Memory B cell (primary cell): ENCODE measurements around the gene FLT3.
A peak's percentile ranks its signal among the peaks of the same experiment; 100 is the strongest.

Experiments
- ATAC-seq: fragments of 150-1000 bp; cut with Tn5 transposase; 2 replicates; pipeline ENCODE4 v1.10.0; 2021; ENCODE audit warnings: low read depth, mild to moderate bottlenecking, moderate library complexity
- DNase-seq, 2 donors: peaks; one replicate each; pipeline ENCODE4 v3.0.0; 2022; ENCODE audit warnings: low spot score in 2 of 2
- H3K27ac Mint-ChIP-seq: one replicate; pipeline ENCODE4 v1.8.0; 2022; ENCODE audit warnings: mild to moderate bottlenecking, moderate library complexity, mixed read lengths
- H3K27me3 Mint-ChIP-seq: one replicate; pipeline ENCODE4 v1.8.0; 2022; ENCODE audit warnings: mixed read lengths
- H3K36me3 Mint-ChIP-seq: one replicate; pipeline ENCODE4 v1.8.0; 2022; ENCODE audit warnings: mild to moderate bottlenecking, mixed read lengths
- H3K4me1 Mint-ChIP-seq: one replicate; pipeline ENCODE4 v1.8.0; 2022; ENCODE audit warnings: mixed read lengths
- H3K4me3 Mint-ChIP-seq: one replicate; pipeline ENCODE4 v1.8.0; 2022; ENCODE audit warnings: mild to moderate bottlenecking, moderate library complexity, mixed read lengths
- H3K9me3 Mint-ChIP-seq: one replicate; pipeline ENCODE4 v1.8.0; 2022; ENCODE audit warnings: mixed read lengths

Gene FLT3

DNA sequence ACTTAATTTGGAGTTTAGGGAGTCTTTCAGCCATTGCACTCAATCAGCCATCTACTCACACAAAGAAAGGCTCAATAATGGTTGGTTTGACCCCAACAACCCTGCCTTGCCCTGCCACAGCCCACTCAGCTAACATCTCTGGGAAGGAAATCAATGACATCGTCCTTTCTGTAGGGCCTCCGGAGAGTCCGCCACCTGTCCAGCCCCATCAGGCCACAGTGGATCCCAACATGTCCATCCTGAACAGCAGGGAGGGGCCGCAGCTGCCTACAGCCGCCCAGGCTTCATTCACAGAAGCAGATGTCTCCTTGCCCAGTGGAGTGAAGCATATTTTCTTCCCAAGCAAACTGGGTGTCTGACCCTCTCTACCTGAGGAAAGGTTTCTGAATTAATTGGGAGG lies 127.1 kb downstream of the FLT3 start:
- DNase-seq (no peak), ATAC-seq (no peak)
- Mint-ChIP-seq H3K27ac (no peak overlapping the region), H3K4me3 (no peak overlapping the region), H3K36me3 (no peaks in the 10 kb centered on the region), H3K27me3 (peaks cover 35% of the 10 kb centered on the region), H3K4me1 (peaks cover 13% of the 10 kb centered on the region), H3K9me3 (no peaks in the 10 kb centered on the region)

DNA sequence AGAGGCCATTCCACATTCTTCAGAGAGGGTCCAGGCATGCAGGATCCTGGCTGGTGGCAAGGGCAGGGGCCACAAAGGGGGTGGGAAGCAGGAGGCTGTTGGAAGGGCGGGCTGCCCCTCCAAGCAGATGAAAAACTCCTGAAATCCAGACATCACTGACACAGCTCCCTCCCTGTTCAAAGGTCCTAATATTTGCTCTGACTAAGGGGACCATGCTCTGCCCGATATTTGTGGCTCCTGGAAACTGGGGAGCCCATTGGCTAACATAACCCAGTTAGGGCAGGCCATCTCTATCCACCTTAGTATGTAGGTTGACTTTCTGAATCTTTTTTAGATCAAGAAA lies 127.9 kb downstream of the FLT3 start:
- Mint-ChIP-seq H3K4me1 (peaks cover 19% of the 10 kb centered on the region), H3K36me3 (no peaks in the 10 kb centered on the region), H3K27me3 (peaks cover 39% of the 10 kb centered on the region), H3K9me3 (no peaks in the 10 kb centered on the region), H3K27ac (no peak overlapping the region), H3K4me3 (no peak overlapping the region)
- no peak for ATAC-seq
- DNase-seq, result no peak

DNA sequence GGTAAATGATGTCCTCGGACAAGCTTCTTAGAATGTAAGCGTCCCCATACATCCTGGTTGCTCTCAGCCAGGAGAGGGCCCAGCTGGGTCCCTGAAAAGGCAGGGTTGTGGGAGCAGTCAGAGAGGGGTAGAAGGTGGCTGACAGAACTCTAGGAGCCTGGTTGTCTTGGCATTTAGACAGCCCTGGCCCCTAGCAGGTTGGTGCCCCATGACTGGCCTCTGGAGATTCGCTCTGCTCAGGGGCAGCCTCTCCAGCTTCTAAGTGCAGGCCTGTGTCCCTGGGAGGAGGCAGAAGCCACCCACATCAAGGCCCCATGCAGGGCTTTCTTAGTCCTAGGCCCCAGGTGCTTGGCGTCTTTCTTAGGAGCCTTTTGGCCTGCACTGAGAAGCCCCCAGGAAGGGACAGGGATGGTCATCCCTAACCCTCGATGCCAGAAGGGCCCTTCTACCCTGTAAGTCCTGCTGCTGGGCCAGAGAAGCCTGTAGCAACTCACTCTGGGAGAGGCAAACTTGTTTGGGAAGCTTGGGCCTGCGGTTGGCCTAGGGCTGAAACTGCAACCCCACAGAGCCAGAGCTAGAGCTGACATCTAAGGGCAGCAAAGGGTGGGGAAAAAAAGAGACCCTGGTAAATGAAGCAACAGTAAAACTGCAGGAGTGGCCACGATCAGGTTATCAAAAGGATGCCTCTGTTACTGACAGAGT lies 128.4 kb downstream of the FLT3 start:
- Mint-ChIP-seq H3K4me3 (no peak overlapping the region), H3K27ac (no peak overlapping the region), H3K9me3 (no peaks in the 10 kb centered on the region), H3K4me1 (peaks cover 23% of the 10 kb centered on the region), H3K27me3 (peaks cover 43% of the 10 kb centered on the region), H3K36me3 (no peaks in the 10 kb centered on the region)
- no peak for ATAC-seq
- DNase-seq, result no peak

DNA sequence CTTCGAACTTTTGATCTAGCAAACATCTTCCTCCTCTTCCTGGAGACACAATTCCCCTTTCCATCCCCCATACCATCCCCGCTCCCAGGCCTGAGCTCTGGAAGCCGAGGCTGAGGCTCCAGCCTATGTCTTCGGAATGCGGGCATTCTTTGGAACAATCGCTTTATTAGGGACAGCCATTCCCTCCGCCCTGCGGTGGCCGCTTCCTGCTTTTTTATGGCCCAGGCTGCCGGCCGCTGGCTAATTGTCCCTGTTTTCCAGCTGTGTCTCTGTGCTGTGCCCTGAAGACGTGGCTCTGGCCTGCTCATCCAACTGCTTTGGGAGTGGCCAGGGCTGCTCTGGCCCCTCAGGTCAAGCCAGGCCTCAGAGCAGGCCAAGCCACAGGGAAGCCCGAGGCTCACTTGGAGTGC lies 129.1 kb downstream of the FLT3 start:
- Mint-ChIP-seq H3K4me3 (no peak overlapping the region), H3K36me3 (no peaks in the 10 kb centered on the region), H3K27me3 (peaks cover 44% of the 10 kb centered on the region), H3K9me3 (no peaks in the 10 kb centered on the region), H3K27ac (no peak overlapping the region), H3K4me1 (peaks cover 23% of the 10 kb centered on the region)
- DNase-seq (no peak), ATAC-seq (no peak)

DNA sequence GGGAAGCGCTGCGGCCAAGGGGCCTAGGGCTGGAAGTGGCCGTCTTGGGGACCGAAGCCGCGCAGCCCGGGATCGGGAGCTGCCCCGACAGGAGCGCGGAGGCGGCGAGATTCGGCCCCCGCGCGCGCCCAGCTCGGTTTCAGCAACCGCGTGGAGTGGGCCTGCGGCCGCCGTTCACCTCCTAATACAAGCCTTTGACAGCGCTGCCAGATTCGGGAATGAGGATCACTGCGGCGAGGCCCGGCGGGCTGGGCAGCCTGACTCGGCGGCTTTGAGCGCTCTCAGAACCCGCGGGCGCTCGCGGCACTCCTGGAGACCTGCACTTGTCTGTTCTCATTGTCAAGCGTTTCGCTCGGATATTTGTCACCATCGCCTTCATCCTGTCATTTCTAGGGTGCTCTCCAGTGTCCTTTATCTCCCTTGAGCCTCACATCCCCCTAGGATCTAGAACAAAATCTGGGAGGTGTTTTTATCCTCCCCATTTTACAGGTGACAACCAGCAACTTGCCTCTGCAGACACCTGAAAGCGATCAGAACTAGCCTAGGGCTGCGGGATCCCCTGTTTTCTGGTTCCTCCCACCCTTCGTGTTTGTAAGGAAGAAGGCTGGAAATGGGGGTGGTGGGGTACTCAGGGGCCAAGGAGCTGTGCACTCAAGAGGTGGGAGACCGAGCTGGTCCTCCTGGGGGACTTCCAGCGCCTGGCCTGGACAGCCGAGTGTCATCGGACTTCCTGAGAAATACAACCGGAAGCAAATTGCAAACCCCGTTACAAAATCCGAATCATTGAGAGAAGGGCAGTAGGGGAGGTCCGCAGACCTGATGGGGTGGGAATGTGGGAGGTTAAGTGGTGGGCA lies 129.8 kb downstream of the FLT3 start:
- Mint-ChIP-seq H3K4me3 (no peak overlapping the region), H3K9me3 (no peaks in the 10 kb centered on the region), H3K27me3 (peaks cover 47% of the 10 kb centered on the region), H3K4me1 (peaks cover 21% of the 10 kb centered on the region), H3K27ac (no peak overlapping the region), H3K36me3 (no peaks in the 10 kb centered on the region)
- ATAC-seq, result no peak
- DNase-seq, result no peak

DNA sequence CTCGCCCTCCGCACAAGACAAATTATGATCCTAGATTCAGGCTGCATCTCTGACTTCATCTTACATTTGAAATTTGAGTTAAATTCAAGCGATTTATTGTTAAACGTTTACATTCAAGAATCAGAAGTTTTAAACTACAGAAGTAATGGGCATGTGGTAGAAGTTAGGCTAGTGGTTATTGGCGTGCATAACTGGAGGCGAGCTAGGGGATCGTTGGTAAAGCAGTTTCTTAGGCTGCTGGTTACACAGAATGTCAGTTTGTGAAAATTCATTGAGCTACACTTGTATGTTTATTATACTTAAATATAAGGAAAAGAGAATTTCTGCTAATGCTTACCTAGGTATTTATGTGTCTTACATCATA lies 130.5 kb downstream of the FLT3 start:
- no peak overlapping the region for H3K27ac Mint-ChIP-seq

DNA sequence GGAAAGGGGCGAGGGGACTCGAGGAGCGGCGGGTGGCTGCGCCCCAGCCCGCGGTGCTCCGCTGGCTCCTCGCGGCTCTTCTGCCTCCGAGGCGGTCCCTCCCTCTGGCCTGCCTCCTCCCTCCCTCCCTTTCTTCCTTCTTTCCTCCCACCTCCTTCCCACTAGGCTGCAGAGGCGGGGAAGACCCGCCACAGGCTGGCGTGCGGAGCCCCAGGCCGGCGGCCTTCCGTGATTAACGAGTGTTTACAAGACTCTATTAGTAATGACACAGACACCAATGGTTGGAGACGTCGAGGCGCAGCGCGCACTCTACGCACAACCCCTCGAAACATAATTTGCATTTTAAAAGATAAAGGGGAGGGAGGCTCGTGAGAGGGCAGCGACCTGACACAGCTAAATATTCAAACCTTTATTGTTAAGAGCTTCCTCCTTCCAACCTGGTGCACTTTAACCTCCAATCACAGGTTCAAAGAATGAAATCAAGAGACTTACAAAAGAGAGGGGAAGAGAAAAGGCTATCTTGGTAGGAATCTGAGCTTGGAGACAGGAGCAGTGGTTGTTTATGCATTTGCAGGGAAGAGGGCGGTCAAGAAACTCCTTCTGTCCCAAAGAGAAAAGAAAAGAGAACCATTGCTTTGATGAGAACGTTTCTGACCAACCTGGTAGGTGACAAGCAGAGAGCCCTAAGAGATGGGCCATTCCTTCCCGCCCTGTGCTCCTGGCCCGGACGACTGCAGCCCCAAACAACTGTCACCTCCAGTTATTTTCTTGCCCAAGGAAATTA lies 131.1 kb downstream of the FLT3 start, which contains the start of gene CDX2:
Gene CDX2, minus strand, starts transcription at position 234 of the 784 bp plus-strand sequence. CDS start 309 bp downstream, outside the sequence.
- Mint-ChIP-seq H3K4me3 (peak within 1 kb of the TSS; percentile 67), H3K27me3 (peaks cover 39% of the 10 kb centered on the region), H3K27ac (peak within 1 kb of the TSS; percentile 7), H3K9me3 (no peaks in the 10 kb centered on the region), H3K36me3 (no peaks in the 10 kb centered on the region), H3K4me1 (peaks cover 19% of the 10 kb centered on the region)
- no peak for DNase-seq
- ATAC-seq, result no peak

More for the DNA sequence above, 130.5 kb downstream of the FLT3 start:
- Mint-ChIP-seq H3K4me3 (no peak overlapping the region), H3K36me3 (no peaks in the 10 kb centered on the region), H3K4me1 (peaks cover 19% of the 10 kb centered on the region), H3K27me3 (peaks cover 42% of the 10 kb centered on the region), H3K9me3 (no peaks in the 10 kb centered on the region)
- no peak for DNase-seq
- ATAC-seq, result no peak

DNA sequence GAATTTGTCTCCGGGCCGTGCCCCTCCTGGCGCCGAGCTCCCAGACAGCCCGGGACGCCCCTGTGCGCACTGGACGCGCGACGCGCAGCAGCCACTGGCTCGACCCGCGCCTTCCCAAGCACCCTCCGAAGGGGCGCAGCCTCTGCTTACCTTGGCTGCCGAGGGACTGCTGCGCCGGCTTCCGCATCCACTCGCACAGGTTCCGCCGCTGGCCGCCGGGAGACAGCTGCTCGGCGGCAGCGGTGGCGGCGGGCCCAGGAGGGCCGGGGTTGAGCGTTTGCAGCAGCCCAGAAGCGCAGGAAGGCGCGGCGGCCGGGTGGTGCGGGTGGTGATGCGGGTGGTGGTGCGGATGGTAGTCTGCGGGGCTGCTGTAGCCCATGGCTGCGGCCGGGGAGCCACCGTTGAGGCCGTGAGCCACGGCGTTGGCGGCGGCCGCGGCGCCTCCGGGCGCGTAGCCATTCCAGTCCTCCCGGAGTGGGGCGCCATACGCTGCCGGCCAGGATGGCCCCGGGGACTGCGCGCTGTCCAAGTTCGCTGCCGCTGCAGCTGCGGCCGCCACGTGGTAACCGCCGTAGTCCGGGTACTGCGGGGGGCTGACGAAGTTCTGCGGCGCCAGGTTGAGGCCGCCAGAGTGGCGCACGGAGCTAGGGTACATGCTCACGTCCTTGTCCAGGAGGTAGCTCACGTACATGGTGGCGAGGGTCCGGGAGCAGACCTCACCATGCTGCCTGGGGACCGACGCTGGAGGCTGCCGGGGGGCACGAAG lies 131.9 kb downstream of the FLT3 start:
- Mint-ChIP-seq H3K4me3 (no peak overlapping the region), H3K27me3 (peaks cover 36% of the 10 kb centered on the region), H3K36me3 (no peaks in the 10 kb centered on the region), H3K27ac (peak overlapping the region; percentile 7), H3K9me3 (no peaks in the 10 kb centered on the region), H3K4me1 (peaks cover 19% of the 10 kb centered on the region)
- ATAC-seq, result no peak
- no peak for DNase-seq

DNA sequence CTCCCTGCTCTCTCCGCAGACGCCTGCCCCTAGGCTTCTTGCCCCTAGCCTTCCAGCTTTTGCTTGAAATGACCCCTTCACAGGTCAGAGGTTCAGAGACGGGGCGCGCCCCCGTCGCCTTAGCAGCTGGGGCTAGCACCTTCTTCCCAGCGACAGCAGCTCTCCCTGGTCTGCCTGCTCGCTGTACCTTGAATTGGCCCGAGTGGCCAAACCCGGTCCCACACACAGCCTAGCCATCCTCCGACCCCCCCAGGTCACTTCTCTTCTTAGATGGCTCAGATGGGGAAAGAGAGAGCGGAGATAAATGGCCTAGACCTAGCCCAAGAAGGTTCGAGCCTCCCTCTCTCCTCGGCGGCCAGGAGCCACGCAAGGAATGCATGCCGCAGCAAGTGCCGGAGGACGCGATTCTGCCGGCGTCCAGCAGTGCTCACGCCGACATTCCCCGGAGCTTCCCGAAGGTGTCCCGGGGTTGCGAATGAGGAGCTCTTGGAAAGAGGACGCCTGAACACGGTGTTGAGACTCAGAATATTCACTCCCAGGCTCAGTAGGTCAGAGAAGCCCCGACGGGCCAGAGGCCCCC lies 132.6 kb downstream of the FLT3 start:
- no peaks in the 10 kb centered on the region for H3K9me3 Mint-ChIP-seq
- H3K27me3 Mint-ChIP-seq, result peaks cover 33% of the 10 kb centered on the region
- H3K4me1 Mint-ChIP-seq, result peaks cover 19% of the 10 kb centered on the region
- peak overlapping the region; percentile 50 for H3K4me3 Mint-ChIP-seq
- DNase-seq, result no peak
- peak overlapping the region; percentile 7 for H3K27ac Mint-ChIP-seq
- no peak for ATAC-seq
- H3K36me3 Mint-ChIP-seq, result no peaks in the 10 kb centered on the region

DNA sequence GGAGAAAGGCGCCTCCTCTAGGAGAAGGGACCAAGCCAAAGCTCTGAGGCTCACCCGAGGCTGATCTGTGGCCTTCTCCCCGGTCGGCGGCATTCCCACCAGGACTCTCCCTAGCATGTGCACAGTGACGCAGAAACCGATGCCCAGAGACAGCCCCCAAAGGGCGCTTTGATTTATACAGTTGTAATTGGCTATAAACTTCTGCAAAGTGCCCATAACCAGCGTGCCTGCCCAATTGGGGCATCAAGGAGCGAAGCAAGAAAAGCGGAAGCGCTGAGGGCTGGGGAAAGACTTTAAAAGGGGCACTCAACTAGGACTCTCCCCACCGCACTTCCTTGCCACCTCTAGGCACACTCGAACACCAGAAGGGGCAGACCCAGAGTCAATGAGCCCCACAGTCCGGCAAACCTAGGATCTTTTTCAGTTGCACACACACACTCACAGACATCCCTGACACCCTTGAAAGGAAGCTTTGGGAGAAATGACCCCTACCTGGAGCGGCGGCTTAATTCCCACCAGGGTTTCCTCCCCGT lies 133.1 kb downstream of the FLT3 start:
- Mint-ChIP-seq H3K4me1 (peaks cover 19% of the 10 kb centered on the region), H3K27ac (no peak overlapping the region), H3K9me3 (no peaks in the 10 kb centered on the region), H3K4me3 (peak overlapping the region; percentile 43), H3K36me3 (no peaks in the 10 kb centered on the region), H3K27me3 (peaks cover 35% of the 10 kb centered on the region)
- DNase-seq (no peak), ATAC-seq (peak; percentile 51)

DNA sequence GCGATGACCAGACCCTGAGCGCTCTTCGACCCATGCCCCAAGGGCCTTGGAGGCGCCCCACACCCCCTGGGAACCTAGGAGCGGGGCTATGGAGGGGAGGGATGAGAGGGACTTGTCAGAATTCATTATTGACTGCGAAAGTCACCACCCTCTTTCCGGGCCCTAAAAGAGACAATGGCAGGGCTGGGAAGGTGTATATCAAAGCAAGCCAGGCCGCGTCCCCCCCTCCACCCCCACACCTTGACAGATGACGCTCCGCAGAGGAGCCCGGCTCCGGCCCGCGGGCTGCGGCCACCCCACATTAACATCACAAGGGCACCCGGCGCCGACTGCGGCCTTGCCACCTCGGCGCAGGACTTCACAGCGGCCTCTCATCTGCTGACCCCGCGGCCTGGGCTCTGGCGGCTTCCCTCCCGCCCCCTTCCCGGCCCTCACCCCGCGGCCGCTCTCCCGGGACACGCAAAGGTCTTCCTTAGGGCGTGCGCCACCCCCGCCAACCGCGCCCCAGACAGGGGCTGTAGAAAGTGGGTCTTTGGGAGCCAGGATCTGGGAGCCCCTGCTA lies 133.7 kb downstream of the FLT3 start:
- no peak for DNase-seq
- H3K36me3 Mint-ChIP-seq, result no peaks in the 10 kb centered on the region
- no peak overlapping the region for H3K27ac Mint-ChIP-seq
- H3K4me3 Mint-ChIP-seq, result no peak overlapping the region
- H3K9me3 Mint-ChIP-seq, result no peaks in the 10 kb centered on the region
- ATAC-seq, result no peak
- H3K27me3 Mint-ChIP-seq, result peaks cover 38% of the 10 kb centered on the region
- peaks cover 19% of the 10 kb centered on the region for H3K4me1 Mint-ChIP-seq

DNA sequence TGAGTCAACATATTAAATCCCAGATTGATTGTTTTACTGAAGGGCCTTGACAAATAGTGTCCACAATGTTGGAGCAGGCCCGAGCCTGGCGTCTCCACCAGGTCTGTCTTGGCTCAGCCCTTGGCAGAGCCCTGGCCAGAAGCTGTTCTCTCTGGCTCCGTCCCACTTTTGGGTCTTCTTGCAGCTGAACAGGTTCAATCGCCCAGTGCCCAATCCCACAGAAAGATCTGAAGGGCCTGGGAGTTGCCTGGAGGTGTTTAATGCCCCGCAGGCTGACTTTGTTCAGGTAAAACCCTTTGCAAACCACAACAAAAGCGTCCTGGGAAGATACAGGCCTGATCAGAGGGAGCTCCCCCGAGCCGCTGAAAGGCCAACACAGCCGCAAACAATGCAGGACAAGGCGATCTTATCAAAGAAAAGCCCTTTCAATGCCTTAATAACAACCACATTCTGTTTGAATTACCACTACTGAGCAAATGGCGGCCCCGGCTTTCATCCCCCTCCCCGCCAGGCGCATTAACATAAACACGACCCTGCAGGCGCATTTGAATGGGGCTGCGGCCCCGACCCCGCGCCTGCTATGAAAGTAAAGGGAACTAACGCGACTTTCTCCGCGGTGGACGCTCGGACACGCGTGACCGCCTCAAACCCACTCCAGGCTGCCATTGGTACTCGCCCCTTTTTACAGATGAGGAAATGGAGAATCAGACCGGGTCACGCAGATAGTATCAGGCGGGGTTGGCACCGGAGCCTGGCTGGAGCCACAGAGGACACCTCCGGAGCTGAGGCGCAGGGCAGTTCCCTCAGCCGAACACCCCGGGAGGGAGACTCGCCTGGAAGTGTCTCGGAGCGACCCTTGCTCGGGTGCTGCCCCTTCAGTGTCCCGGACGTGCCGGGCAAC lies 134.4 kb downstream of the FLT3 start:
- Mint-ChIP-seq H3K27ac (no peak overlapping the region), H3K4me1 (peaks cover 21% of the 10 kb centered on the region), H3K27me3 (peaks cover 35% of the 10 kb centered on the region), H3K36me3 (no peaks in the 10 kb centered on the region), H3K9me3 (no peaks in the 10 kb centered on the region), H3K4me3 (peak overlapping the region; percentile 1)
- DNase-seq (no peak), ATAC-seq (no peak)
